ENCODE data around the gene ADCY9.

ADCY9 gene

GRCh38 chr16:4096509-4096908, 19.7 kb downstream of the ADCY9 start:
- DNase-seq (ENCODE audit: insufficient read length, low spot score) (no peak), FAIRE-seq (no peak)

GRCh38 chr16:4094127-4094773, 22.0 kb downstream of the ADCY9 start:
- FAIRE-seq: no peak
- DNase-seq (ENCODE audit: insufficient read length, low spot score): no peak

DNA sequence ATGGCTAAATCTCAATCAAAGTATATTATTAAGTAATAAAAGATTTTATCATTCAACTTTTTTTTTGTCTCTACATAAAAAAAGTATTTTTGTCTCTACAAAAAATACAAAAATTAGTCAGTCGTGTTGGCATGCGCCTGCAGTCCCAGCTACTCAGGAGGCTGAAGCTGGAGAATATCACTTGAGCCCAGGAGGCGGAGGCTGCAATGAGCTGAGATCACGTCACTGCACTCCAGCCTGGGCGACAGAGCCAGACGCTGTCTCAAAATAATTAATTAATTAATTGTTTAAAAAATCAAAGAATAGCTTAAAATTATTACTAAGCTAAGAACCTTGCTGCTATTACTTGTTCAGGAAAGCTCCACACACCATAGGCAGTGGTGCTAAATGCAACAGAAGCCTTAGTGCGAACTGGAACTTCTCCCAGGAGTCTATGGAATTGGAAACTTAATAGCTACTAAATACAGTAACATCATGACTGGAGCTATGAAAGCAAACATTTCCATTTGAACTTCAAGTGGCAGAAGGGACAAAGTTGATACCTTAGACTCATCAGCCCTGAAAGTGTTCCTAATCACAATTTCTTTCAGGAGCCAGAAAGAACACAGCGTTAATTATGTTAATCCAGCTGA, 22.6 kb downstream of the ADCY9 start:
- no peak for FAIRE-seq
- no peak for DNase-seq (ENCODE audit: insufficient read length, low spot score)

DNA sequence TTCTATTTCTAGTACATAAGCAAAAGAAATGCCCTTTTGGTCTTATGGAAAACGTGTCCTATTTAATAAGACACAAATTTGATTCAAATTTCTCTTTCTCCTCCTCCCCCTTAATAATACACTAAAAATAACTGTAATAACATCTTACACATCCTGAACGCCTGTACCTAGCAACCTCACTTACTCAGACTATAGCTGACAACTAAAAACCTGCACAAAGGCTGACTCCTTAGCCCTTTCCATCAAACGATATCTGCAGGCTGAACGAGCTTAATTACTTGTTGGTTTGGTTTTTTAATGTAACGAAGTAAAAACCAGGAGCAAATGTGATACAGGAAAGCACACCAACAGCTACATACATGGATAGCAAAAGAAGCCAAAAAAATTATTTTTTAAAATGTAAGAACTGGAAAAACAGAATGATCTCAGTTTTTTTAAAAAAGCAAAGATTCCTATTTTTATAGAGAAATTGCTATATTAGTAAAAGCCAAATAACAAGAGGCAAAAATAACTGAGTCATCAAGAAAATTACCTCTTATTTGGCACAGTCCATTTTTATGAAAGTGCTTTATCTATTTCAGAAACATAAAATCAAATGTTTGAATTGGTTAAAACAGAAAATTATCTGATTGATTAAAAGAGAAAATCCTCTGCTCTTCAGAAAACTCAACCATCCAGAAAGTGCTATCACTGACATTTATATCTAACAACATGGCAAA, 23.5 kb downstream of the ADCY9 start:
- FAIRE-seq: no peak
- no peak for DNase-seq (ENCODE audit: insufficient read length, low spot score)

DNA sequence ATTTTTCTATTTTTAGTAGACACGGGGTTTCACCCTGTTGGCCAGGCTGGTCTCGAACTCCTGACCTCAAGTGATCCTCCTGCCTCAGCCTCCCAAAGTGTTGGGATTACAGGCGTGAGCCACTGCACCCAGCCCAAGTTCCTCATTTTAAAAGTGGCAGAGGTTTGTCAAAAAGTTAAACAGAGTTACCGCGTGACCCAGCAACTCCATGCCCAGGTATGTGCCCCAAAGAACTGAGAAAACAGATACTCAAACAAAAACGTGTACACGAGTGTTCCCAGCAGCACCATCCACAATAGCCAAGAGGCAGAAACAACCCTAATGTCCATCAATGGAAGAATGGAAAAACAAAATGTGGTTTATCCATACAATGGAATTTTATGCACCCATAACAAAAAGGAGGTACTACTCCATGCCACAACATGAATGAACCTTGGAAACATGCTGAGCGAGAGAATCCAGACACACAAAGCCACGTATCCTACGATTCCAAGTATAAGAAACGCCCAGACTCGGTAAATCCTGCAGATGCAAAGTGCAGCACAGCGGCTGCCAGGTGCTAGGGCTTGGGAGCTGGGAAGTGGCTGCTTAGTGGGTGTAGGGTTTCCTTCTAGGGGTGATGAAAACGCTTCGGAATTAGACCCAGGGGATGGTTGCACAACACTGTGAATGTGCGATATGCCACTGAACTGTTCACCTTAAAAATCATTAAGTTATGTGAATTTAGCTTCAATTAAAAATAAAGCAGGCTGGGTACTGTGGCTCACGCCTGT, 24.8 kb downstream of the ADCY9 start:
- no peak for DNase-seq (ENCODE audit: insufficient read length, low spot score)
- no peak for FAIRE-seq

DNA sequence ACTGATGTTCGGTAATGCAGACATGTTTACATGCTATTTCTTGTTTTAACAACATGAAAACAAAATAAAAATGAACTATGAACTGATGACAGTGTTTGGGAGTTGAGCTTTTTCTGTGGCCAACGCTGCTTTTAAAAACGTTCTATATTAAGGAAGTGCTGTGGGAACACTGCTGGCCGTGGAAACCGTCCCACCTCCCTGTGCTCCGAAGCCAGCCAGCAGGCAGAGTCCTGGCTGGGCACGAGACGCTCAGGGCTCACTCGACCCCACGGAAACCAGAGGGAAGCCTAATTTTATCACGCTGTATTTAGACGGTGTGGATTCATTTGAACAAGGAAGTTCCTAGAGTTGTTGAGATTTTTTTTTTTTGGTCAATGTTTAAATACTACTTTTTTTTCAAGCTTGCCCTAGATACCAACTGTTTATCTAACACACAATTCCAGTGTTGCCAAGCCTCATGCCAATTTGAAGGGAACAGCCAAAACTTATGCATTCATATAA, 25.8 kb downstream of the ADCY9 start:
- DNase-seq (ENCODE audit: insufficient read length, low spot score) (no peak), FAIRE-seq (no peak)

DNA sequence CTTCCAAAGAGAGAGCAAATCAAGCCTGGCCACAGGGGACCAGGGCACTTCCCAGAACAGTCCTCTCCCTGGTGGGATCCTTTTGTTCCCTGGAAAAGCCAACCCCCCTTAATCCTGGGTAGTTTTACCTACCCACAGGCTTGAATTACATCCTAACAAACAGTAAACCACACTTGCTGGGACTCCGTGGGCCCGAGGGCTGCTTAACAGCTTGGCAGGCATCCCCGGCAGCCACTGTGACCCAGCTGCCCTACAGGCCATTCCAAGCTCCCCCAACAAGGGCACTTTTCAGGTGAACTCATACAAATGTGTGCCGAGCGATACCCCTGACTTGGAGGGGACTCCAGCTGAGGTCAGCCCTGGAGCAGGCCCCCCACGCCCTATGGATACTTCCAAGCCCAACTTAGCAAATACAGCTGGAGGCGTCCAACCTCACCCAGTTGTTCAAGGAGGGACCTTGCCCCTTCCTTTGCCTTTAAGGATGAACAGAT, 26.4 kb downstream of the ADCY9 start:
- DNase-seq (ENCODE audit: insufficient read length, low spot score) (no peak), FAIRE-seq (no peak)

DNA sequence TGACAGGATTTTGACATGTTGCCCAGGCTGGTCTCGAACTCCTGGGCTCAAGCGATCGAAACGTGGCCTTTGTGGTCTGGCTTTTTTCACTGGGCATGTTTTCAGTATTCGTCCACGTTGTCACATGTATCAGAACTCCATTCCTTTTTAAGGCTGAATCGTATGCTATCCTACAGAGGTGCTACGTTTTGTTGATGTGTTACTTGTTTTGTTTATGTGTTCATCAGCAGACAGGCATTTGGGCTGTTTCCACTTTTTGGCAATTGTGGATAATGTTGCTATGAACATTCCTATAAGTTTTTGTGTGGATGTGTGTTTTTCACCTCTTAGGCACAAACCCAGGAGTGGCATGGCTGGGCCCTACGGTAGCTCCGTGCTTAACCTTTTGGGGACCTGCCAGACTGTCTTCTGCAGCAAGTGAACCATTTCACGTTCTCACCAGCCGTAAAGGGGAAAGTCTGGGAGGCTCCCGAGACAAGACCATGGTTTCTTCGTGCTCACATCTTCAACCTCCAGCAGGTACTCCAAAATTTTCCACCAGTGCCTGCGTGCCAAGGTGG, 26.9 kb downstream of the ADCY9 start:
- no peak for FAIRE-seq
- no peak for DNase-seq (ENCODE audit: insufficient read length, low spot score)

GRCh38 chr16:4087990-4088577, 28.2 kb downstream of the ADCY9 start:
- FAIRE-seq (peak; percentile 55), DNase-seq (ENCODE audit: insufficient read length, low spot score) (no peak)

GRCh38 chr16:4087099-4087885, 28.9 kb downstream of the ADCY9 start:
- FAIRE-seq (no peak), DNase-seq (ENCODE audit: insufficient read length, low spot score) (no peak)

- no peak for DNase-seq (ENCODE audit: insufficient read length, low spot score)
- no peak for FAIRE-seq
These were observed 30.1 kb downstream of the ADCY9 start for GRCh38 chr16:4086153-4086552.

- no peak for FAIRE-seq
- no peak for DNase-seq (ENCODE audit: insufficient read length, low spot score)
These were observed 30.8 kb downstream of the ADCY9 start for GRCh38 chr16:4085405-4085970.

- DNase-seq (ENCODE audit: insufficient read length, low spot score) (no peak), FAIRE-seq (no peak)
These were observed 32.8 kb downstream of the ADCY9 start for GRCh38 chr16:4083347-4083870.

GRCh38 chr16:4082474-4083044, 33.7 kb downstream of the ADCY9 start:
- FAIRE-seq (peak; percentile 80), DNase-seq (ENCODE audit: insufficient read length, low spot score) (no peak)

GRCh38 chr16:4081521-4082021, 34.7 kb downstream of the ADCY9 start:
- no peak for FAIRE-seq
- no peak for DNase-seq (ENCODE audit: insufficient read length, low spot score)

DNA sequence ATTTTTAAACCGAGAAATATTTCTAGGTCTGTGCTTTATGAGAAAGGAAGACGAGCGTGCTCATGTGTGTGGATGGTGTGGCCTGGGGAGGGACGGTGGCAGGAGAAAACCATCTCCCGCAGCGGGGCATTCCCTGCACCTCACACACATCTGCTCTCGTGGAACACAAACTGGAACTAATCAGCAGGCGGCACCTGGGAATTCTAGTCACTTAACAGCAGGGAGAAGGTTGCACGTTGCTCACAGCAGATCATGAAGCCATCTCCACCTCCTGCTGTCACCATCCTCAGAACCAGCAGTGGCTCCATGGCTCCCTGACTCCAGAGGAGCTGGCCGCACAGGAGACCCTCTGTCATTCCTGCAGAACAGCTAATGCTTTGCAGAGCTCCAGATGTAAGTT, 35.2 kb downstream of the ADCY9 start:
- FAIRE-seq (no peak), DNase-seq (ENCODE audit: insufficient read length, low spot score) (no peak)

GRCh38 chr16:4077174-4077649, 39.0 kb downstream of the ADCY9 start:
- FAIRE-seq (no peak), DNase-seq (ENCODE audit: insufficient read length, low spot score) (no peak)

DNA sequence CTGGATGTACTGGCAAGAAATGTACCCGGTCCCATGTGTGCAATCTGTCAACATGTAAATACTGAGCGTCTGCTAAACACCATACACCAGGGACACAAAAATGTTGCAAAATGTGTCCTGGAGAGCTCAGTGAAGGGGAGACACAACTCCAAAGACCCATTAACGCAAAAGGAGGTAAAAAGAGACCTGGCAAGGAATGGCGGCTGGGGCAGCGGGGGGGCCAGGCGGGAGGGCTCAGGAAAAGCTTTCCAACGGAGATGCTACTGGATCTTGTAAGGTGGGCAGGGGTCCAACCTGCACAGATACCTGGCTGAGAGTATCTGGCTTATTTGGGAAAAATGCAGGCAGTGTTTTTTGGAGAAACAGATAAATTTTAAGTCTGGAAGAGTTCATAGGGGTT, 40.7 kb downstream of the ADCY9 start:
- DNase-seq (ENCODE audit: insufficient read length, low spot score): no peak

More for the DNA sequence above, 40.7 kb downstream of the ADCY9 start:
- no peak for FAIRE-seq

All from HTR-8/SVneo (cell line).